ENCODE results near the gene COL4A2.

- TF ChIP-seq CTCF (IDR thresholded peaks at IDR 0.05) (no peak), POLR2A (IDR thresholded peaks at IDR 0.05) (no peak), POLR2AphosphoS5 (IDR thresholded peaks at IDR 0.05; ENCODE audit: insufficient read depth in 1 of 2, low read depth in 1 of 2) (peak; percentile 37 to 54)
Observed at GRCh38 chr13:110338441-110339101, 31.5 kb downstream of the COL4A2 start.

All from vagina (tissue), 2 donors.